Mammary epithelial cell (primary cell): ENCODE measurements around the gene ZNF566.

Experiments used
- CTCF ChIP-seq, 2 donors: IDR thresholded peaks in 1 of 2; conservative IDR thresholded peaks in 1 of 2; 2 replicates each; pipeline ENCODE4 v1.5.1; 2011 to 2012; ENCODE audit warnings: inconsistent platforms in 2 of 2, low read length in 2 of 2, mild to moderate bottlenecking in 2 of 2, control low read depth in 1 of 2, low read depth in 1 of 2; ENCODE audit not compliant: insufficient read depth in 1 of 2; ENCODE audit errors: extremely low read depth in 1 of 2
- EZH2 ChIP-seq: IDR thresholded peaks from 2 replicates; pipeline ENCODE4 v1.6.1; 2012; ENCODE audit warnings: low read length, inconsistent platforms, borderline replicate concordance

GRCh38 chr19:36501973-36502372, 12.6 kb upstream of the ZNF566 start:
- TF ChIP-seq CTCF (conservative IDR thresholded peaks at IDR 0.05 in 1 of 2, IDR thresholded peaks at IDR 0.05 in 1 of 2; ENCODE audit: extremely low read depth in 1 of 2, insufficient read depth in 1 of 2, low read depth in 1 of 2, low read length in 2 of 2) (no peak), EZH2 (no peak)
